MM.1S (cell line): ENCODE measurements around the gene SLC38A6.

Experiments used
- DNase-seq: peaks from one replicate; pipeline ENCODE4 v3.0.0-alpha.2; 2015
- H2AFZ ChIP-seq: fragments of 300-600 bp; sonication (generic); 2 replicates; pipeline ENCODE4 v1.6.0; 2016; ENCODE audit warnings: antibody characterized with exemption, low read length
- H3F3A ChIP-seq: fragments of 300-600 bp; sonication (generic); 2 replicates; pipeline ENCODE4 v1.6.1; 2016; ENCODE audit warnings: mild to moderate bottlenecking, antibody characterized with exemption, low read length, moderate library complexity, mixed read lengths; ENCODE audit not compliant: insufficient read depth
- H3K27ac ChIP-seq: fragments of 300-600 bp; sonication (generic); 2 replicates; pipeline ENCODE4 v1.5.1; 2016; ENCODE audit warnings: mild to moderate bottlenecking, low read length
- H3K27me3 ChIP-seq: fragments of 300-600 bp; sonication (generic); replicated peaks from 2 replicates; pipeline ENCODE4 v1.6.0; 2016; ENCODE audit warnings: low read length; ENCODE audit not compliant: insufficient read depth
- H3K36me3 ChIP-seq: fragments of 300-600 bp; sonication (generic); replicated peaks from 2 replicates; pipeline ENCODE4 v1.6.1; 2016; ENCODE audit warnings: mild to moderate bottlenecking, low read length, mixed read lengths; ENCODE audit not compliant: insufficient read depth
- H3K4me1 ChIP-seq: fragments of 300-600 bp; sonication (generic); 2 replicates; pipeline ENCODE4 v1.6.1; 2016; ENCODE audit warnings: low read length, mixed read lengths
- H3K4me2 ChIP-seq: fragments of 300-600 bp; sonication (generic); 2 replicates; pipeline ENCODE4 v1.6.0; 2016; ENCODE audit warnings: low read depth, low read length
- H3K4me3 ChIP-seq: fragments of 300-600 bp; sonication (generic); 2 replicates; pipeline ENCODE4 v1.5.1; 2016; ENCODE audit warnings: low read length, mixed read lengths
- H3K79me2 ChIP-seq: fragments of 300-600 bp; sonication (generic); 2 replicates; pipeline ENCODE4 v1.6.1; 2016; ENCODE audit warnings: mixed run types, low read length, mixed read lengths
- H3K9ac ChIP-seq: fragments of 300-600 bp; sonication (generic); 2 replicates; pipeline ENCODE4 v1.6.1; 2016; ENCODE audit warnings: low read length, mixed read lengths
- H3K9me2 ChIP-seq: fragments of 300-600 bp; sonication (generic); replicated peaks from 2 replicates; pipeline ENCODE4 v1.6.1; 2016; ENCODE audit warnings: mild to moderate bottlenecking, low read length, mixed read lengths; ENCODE audit not compliant: insufficient read depth
- H3K9me3 ChIP-seq: fragments of 300-600 bp; sonication (generic); replicated peaks from 2 replicates; pipeline ENCODE4 v1.6.1; 2016; ENCODE audit warnings: mild to moderate bottlenecking, low read length, mixed read lengths; ENCODE audit not compliant: insufficient read depth
- H4K20me1 ChIP-seq: fragments of 300-600 bp; sonication (generic); 2 replicates; pipeline ENCODE4 v1.6.1; 2016; ENCODE audit warnings: mild to moderate bottlenecking, low read length, moderate library complexity, mixed read lengths; ENCODE audit not compliant: insufficient read depth
- EZH2 ChIP-seq: fragments of 300-600 bp; sonication (generic); optimal IDR thresholded peaks from 2 replicates; pipeline ENCODE3; 2017; ENCODE audit warnings: low read depth, mild to moderate bottlenecking, antibody characterized with exemption, low read length, mixed read lengths
- EZH2phosphoT487 ChIP-seq: fragments of 300-600 bp; sonication (generic); IDR thresholded peaks from 2 replicates; pipeline ENCODE4 v1.6.1; 2018; ENCODE audit warnings: antibody characterized with exemption, low read length
- TF ChIP-seq, protein P1 (sequence below): fragments of 300-600 bp; sonication (generic); IDR thresholded peaks from 2 replicates; pipeline ENCODE4 v1.5.1; 2016; ENCODE audit warnings: antibody characterized with exemption, low read length, mixed read lengths

Gene SLC38A6

DNA sequence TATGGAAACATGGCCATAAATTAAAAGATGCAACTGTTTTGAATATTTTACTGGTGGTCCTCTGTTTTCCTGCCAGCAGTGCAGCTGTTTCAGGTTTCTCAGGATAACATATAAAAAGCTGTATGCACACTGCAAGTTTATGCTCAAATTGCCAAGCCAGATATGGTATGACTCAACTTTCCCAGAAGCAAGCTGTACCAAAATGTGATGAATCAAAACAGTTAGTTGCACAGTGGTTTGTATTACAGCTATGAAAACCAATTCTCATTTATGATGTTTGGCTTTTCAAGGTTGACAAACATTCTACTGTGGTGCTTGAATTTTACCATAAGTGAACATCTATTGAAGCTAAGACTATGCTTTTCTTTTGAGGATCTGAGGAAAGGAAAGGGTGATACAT is 15.6 kb upstream of the SLC38A6 start:
- Histone ChIP-seq H4K20me1 (no peaks in the 10 kb centered on the region), H3F3A (no peaks in the 10 kb centered on the region), H3K27me3 (no peaks in the 10 kb centered on the region), H3K9me2 (no peaks in the 10 kb centered on the region), H3K36me3 (no peaks in the 10 kb centered on the region), H3K4me3 (no peak overlapping the region), H3K79me2 (no peaks in the 10 kb centered on the region), H3K9ac (no peak overlapping the region), H3K9me3 (no peaks in the 10 kb centered on the region), H2AFZ (no peak overlapping the region), H3K4me1 (no peaks in the 10 kb centered on the region), H3K27ac (no peak overlapping the region), H3K4me2 (no peak overlapping the region)
- no peak for DNase-seq
- no peak for TF ChIP-seq EZH2
- TF ChIP-seq, protein P1, sequence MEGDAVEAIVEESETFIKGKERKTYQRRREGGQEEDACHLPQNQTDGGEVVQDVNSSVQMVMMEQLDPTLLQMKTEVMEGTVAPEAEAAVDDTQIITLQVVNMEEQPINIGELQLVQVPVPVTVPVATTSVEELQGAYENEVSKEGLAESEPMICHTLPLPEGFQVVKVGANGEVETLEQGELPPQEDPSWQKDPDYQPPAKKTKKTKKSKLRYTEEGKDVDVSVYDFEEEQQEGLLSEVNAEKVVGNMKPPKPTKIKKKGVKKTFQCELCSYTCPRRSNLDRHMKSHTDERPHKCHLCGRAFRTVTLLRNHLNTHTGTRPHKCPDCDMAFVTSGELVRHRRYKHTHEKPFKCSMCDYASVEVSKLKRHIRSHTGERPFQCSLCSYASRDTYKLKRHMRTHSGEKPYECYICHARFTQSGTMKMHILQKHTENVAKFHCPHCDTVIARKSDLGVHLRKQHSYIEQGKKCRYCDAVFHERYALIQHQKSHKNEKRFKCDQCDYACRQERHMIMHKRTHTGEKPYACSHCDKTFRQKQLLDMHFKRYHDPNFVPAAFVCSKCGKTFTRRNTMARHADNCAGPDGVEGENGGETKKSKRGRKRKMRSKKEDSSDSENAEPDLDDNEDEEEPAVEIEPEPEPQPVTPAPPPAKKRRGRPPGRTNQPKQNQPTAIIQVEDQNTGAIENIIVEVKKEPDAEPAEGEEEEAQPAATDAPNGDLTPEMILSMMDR = no peak
- TF ChIP-seq EZH2phosphoT487 = no peak

DNA sequence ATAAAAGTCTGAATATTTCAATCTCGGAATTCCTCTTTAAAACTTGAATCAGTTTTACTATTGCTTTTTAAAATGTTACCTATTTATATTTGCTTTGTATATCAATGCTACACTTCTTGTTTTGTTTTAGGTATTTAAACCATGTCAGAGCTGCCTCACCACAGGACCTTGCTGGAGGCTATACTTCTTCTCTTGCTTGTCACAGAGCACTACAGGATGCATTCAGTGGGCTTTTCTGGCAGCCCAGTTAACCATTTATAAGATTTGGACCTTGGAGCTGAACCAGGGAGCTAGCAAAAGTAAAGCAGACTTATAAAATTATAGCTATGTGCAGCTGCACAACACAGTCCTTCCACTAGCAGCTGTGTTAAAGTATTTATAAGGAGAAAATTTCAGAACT is 12.9 kb upstream of the SLC38A6 start:
- TF ChIP-seq EZH2phosphoT487 = no peak
- no peak for TF ChIP-seq EZH2
- no peak overlapping the region for H3K4me2 ChIP-seq

DNA sequence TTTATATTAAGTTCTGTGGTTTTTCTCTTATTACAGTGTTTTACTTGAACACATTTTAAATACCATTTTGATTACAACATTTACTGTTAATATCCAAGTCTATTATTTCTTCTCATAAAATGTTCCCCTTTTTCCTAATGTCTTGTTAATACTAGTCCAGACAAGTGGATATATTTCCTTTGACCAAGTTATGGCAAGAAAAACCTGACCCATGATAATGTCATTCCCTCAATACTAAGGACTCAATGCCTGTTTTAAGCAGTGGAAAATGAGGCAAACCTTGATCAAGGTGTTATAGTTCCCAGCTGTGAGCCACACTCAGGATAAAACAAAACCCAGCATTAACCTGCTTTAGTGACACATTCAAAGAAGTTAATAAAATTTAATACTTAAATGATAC is 12.4 kb upstream of the SLC38A6 start:
- H3K36me3 ChIP-seq = no peaks in the 10 kb centered on the region
- no peak for DNase-seq
- H3F3A ChIP-seq = no peaks in the 10 kb centered on the region
- TF ChIP-seq EZH2phosphoT487 (no peak), EZH2 (no peak)
- TF ChIP-seq, protein P1 = no peak
- H3K4me3 ChIP-seq = no peak overlapping the region
- no peak overlapping the region for H3K27ac ChIP-seq
- H3K9ac ChIP-seq = no peak overlapping the region
- no peaks in the 10 kb centered on the region for H3K4me1 ChIP-seq
- H3K79me2 ChIP-seq = no peaks in the 10 kb centered on the region
- no peak overlapping the region for H3K4me2 ChIP-seq
- H3K27me3 ChIP-seq = no peaks in the 10 kb centered on the region
- no peaks in the 10 kb centered on the region for H4K20me1 ChIP-seq
- H2AFZ ChIP-seq = no peak overlapping the region
- H3K9me3 ChIP-seq = no peaks in the 10 kb centered on the region
- H3K9me2 ChIP-seq = no peaks in the 10 kb centered on the region

More for the DNA sequence above, 12.9 kb upstream of the SLC38A6 start:
- no peak overlapping the region for H2AFZ ChIP-seq
- no peaks in the 10 kb centered on the region for H3K9me2 ChIP-seq
- no peaks in the 10 kb centered on the region for H4K20me1 ChIP-seq
- no peak overlapping the region for H3K4me3 ChIP-seq
- no peaks in the 10 kb centered on the region for H3K36me3 ChIP-seq
- H3K79me2 ChIP-seq = no peaks in the 10 kb centered on the region
- no peak overlapping the region for H3K9ac ChIP-seq
- H3K9me3 ChIP-seq = no peaks in the 10 kb centered on the region
- H3K27ac ChIP-seq = no peak overlapping the region
- no peak for DNase-seq
- H3K27me3 ChIP-seq = no peaks in the 10 kb centered on the region
- no peaks in the 10 kb centered on the region for H3F3A ChIP-seq
- no peaks in the 10 kb centered on the region for H3K4me1 ChIP-seq

DNA sequence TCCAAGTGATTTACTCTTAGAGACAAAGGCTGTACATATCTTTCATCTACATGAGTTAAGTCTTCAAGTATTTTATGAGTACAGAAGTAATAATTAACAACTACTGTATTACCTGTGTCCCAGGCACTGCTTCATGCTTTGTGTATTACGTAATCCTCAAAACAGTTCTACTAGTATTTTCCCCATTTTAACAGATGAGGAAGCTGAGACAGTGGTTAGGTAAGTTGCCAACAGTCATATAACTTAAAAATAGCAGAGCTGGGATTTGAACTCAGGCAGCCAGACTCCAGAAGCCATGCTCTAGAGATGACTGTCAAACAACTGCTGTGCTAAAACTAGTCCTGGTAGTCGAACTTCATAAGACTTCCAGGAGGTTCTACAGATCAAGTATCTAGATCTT is 10.9 kb upstream of the SLC38A6 start:
- Histone ChIP-seq H3F3A (no peaks in the 10 kb centered on the region), H3K9me2 (no peaks in the 10 kb centered on the region), H3K9me3 (no peaks in the 10 kb centered on the region), H2AFZ (no peak overlapping the region), H3K79me2 (no peaks in the 10 kb centered on the region), H3K4me1 (no peaks in the 10 kb centered on the region), H4K20me1 (no peaks in the 10 kb centered on the region), H3K27me3 (no peaks in the 10 kb centered on the region), H3K4me2 (no peak overlapping the region), H3K27ac (no peak overlapping the region), H3K9ac (no peak overlapping the region), H3K36me3 (no peaks in the 10 kb centered on the region), H3K4me3 (no peak overlapping the region)
- TF ChIP-seq EZH2 = no peak
- TF ChIP-seq, protein P1 = no peak
- no peak for DNase-seq
